K562 (cell line): Measurements from ENCODE around the gene MCEMP1. TPM values are rescaled to one million over a fixed set of nuclear protein-coding genes. Genes with fewer than 3 reads are reported as not detected.
A peak's percentile ranks its signal among the peaks of the same experiment; 100 is the strongest.

Source experiments
- CEBPZ ChIP-seq: fragments of 150-350 bp; IDR thresholded peaks from 2 replicates; pipeline ENCODE4 v1.6.1; 2014; ENCODE audit warnings: low read depth, mild to moderate bottlenecking, low read length, borderline replicate concordance
- CREB1 ChIP-seq, 2 experiments: sonication (generic) in 1 of 2; formaldehyde crosslinking in 1 of 2; IDR thresholded peaks; 2 replicates each; pipeline versions ENCODE4 v1.6.1 to v1.8.0; 2012 to 2022; ENCODE audit warnings: inconsistent platforms in 1 of 2, mild to moderate bottlenecking in 1 of 2, missing genetic modification reagents in 1 of 2, moderate library complexity in 1 of 2
- CSDE1 ChIP-seq, 2 experiments: fragments of 450-650 bp; IDR thresholded peaks; 2 replicates each; pipeline ENCODE4 v1.6.1; 2016; ENCODE audit warnings: mild to moderate bottlenecking in 1 of 2
- ELK1 ChIP-seq: sonication (generic); formaldehyde crosslinking; IDR thresholded peaks from 2 replicates; pipeline ENCODE4 v1.8.1; 2022; ENCODE audit warnings: missing genetic modification reagents
- FOSL1 ChIP-seq: fragments of 200-800 bp; sonication (Bioruptor generic); conservative IDR thresholded peaks from 2 replicates; pipeline ENCODE4 v1.6.1; 2016; ENCODE audit warnings: missing genetic modification characterization, missing compliant biosample characterization
- KDM4B ChIP-seq, 2 experiments: fragments of 450-650 bp in 1 of 2; sonication (generic) in 1 of 2; IDR thresholded peaks; 2 replicates each; pipeline ENCODE4 v1.6.1; 2016 to 2017; ENCODE audit warnings: borderline replicate concordance in 2 of 2, antibody characterized with exemption in 1 of 2, low read depth in 1 of 2, mild to moderate bottlenecking in 1 of 2
- LEF1 ChIP-seq: fragments of 450-650 bp; IDR thresholded peaks from 2 replicates; pipeline ENCODE4 v1.6.1; 2016; ENCODE audit warnings: mild to moderate bottlenecking
- POLR2A ChIP-seq: fragments of 450-650 bp; conservative IDR thresholded peaks from 2 replicates; pipeline ENCODE4 v1.6.1; 2016
- SIRT6 ChIP-seq: IDR thresholded peaks from one replicate; pipeline ENCODE4 v1.6.1; 2012; ENCODE audit warnings: low read depth, mild to moderate bottlenecking, control low read depth, inconsistent platforms, low read length, moderate library complexity
- WHSC1 ChIP-seq: IDR thresholded peaks from one replicate; pipeline ENCODE4 v1.6.1; 2012; ENCODE audit warnings: low read length, control low read depth, inconsistent platforms
- ZNF277 ChIP-seq: fragments of 250-450 bp; sonication (Bioruptor Pico); IDR thresholded peaks from 2 replicates; pipeline ENCODE4 v1.8.0; 2022; ENCODE audit warnings: inconsistent platforms, mild to moderate bottlenecking, moderate library complexity, borderline replicate concordance
- ZNF41 ChIP-seq: fragments of 250-450 bp; sonication (Bioruptor Pico); conservative IDR thresholded peaks from 2 replicates; pipeline ENCODE4 v1.4.0; 2020; ENCODE audit warnings: mild to moderate bottlenecking
- ZNF444 ChIP-seq: fragments of 250-450 bp; sonication (Bioruptor Pico); IDR thresholded peaks from 2 replicates; pipeline ENCODE4 v1.4.0; 2020; ENCODE audit warnings: mild to moderate bottlenecking, moderate library complexity
- ZNF77 ChIP-seq: fragments of 250-450 bp; sonication (Bioruptor Pico); IDR thresholded peaks from 2 replicates; pipeline ENCODE4 v1.5.0; 2020
- polyA plus RNA-seq, 8 experiments: library from polyadenylated mRNA; depleted of rRNA in 4 of 8; stranded (reverse) in 5 of 8; unstranded in 3 of 8; fragments of >200 nt; fragmentation: Nextera tagmentation in 2 of 8; fragmentation: Illumina TruSeq in 1 of 8; extraction: Ambion mirVana in 2 of 8; extraction: Trizol in 1 of 8; gene quantifications; 2 replicates each; pipeline versions ENCODE4 v1.2.1 to v1.2.3, GENCODE V29; 2011 to 2014; ENCODE audit warnings: inconsistent platforms in 1 of 8, missing spikeins in 1 of 8
- total RNA-seq, 7 experiments: library from RNA; depleted of rRNA in 6 of 7; stranded (reverse); fragments of >200 nt in 6 of 7; fragmentation: Illumina TruSeq in 2 of 7; extraction: Trizol in 2 of 7; gene quantifications; 2 replicates each; pipeline versions ENCODE4 v1.2.1 to v1.2.3, GENCODE V29; 2011 to 2021; ENCODE audit warnings: low replicate concordance in 1 of 7
- TF ChIP-seq, protein P1 (sequence below): sonication (generic); formaldehyde crosslinking; IDR thresholded peaks from 2 replicates; pipeline ENCODE4 v1.8.0; 2022; ENCODE audit warnings: mild to moderate bottlenecking, missing genetic modification reagents, borderline replicate concordance
- TF ChIP-seq, protein P2 (sequence below): fragments of 250-450 bp; sonication (Bioruptor Pico); IDR thresholded peaks from 2 replicates; pipeline ENCODE4 v1.4.0; 2020; ENCODE audit warnings: mild to moderate bottlenecking, moderate library complexity

Gene MCEMP1
- total and polyA plus RNA-seq, 9 of the 15 experiments (the other 6 are each of a cell fraction or from before 2014, with no cell fraction given), result 0.11 to 1.8 (median 0.51) TPM

DNA sequence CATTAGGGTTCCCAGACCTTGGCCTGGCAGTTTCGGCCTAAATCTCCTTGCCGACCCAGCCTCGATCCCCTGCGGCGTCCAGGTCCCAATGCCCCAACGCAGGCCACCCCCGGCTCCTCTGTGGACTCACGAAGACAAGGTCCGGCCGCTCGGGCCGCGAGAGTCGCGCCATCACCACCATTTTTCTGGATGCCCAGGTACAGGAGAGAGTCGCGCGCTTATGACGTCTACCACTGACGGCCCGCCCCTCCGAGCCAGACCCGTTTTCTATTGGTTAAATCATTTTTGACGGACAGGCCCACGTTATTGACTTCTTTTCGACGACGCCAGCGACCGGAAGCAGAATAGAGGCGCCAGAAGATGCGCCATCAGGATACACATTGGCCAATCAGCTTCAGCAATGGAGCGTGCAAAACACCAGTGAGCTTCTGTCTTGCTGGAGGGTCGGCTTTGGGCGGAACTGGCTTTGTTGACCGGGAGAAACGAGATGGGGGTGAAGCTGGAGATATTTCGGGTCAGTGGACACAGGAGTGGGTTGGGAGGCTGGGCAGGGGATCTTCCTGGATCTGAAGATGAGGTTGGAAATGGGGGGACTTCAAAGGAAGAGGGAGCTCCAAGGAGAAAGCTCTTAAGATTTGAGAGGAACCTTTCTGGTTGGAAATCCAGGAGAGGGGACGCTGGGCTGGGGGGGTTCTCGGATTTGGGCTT is 47.4 kb upstream of the MCEMP1 start, which contains the start of the genes PET100 and XAB2 (continued):
- TF ChIP-seq KDM4B (IDR thresholded peaks at IDR 0.05; ENCODE audit: borderline replicate concordance in 2 of 2, low read depth in 1 of 2) (no peak), SIRT6 (no peak), ZNF77 (CRISPR knock-in tag) (no peak), CREB1 (IDR thresholded peaks at IDR 0.05) (peak; percentile 97), CREB1 (CRISPR knock-in tag; IDR thresholded peaks at IDR 0.05) (peak; percentile 98), ZNF444 (CRISPR knock-in tag) (no peak), CSDE1 (IDR thresholded peaks at IDR 0.05) (peak in 1 of 2 experiments; percentile 81; a peak in 1 of 4 replicates), POLR2A (peak; percentile 84), ZNF41 (CRISPR knock-in tag) (no peak), FOSL1 (no peak), ZNF277 (no peak), WHSC1 (no peak), LEF1 (no peak), CEBPZ (no peak), ELK1 (CRISPR knock-in tag) (no peak)
- TF ChIP-seq, protein P1, sequence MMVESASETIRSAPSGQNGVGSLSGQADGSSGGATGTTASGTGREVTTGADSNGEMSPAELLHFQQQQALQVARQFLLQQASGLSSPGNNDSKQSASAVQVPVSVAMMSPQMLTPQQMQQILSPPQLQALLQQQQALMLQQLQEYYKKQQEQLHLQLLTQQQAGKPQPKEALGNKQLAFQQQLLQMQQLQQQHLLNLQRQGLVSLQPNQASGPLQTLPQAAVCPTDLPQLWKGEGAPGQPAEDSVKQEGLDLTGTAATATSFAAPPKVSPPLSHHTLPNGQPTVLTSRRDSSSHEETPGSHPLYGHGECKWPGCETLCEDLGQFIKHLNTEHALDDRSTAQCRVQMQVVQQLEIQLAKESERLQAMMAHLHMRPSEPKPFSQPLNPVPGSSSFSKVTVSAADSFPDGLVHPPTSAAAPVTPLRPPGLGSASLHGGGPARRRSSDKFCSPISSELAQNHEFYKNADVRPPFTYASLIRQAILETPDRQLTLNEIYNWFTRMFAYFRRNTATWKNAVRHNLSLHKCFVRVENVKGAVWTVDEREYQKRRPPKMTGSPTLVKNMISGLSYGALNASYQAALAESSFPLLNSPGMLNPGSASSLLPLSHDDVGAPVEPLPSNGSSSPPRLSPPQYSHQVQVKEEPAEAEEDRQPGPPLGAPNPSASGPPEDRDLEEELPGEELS (CRISPR knock-in tag), result peak; percentile 55; the same call in 1 of the 2 replicates
- TF ChIP-seq, protein P2, sequence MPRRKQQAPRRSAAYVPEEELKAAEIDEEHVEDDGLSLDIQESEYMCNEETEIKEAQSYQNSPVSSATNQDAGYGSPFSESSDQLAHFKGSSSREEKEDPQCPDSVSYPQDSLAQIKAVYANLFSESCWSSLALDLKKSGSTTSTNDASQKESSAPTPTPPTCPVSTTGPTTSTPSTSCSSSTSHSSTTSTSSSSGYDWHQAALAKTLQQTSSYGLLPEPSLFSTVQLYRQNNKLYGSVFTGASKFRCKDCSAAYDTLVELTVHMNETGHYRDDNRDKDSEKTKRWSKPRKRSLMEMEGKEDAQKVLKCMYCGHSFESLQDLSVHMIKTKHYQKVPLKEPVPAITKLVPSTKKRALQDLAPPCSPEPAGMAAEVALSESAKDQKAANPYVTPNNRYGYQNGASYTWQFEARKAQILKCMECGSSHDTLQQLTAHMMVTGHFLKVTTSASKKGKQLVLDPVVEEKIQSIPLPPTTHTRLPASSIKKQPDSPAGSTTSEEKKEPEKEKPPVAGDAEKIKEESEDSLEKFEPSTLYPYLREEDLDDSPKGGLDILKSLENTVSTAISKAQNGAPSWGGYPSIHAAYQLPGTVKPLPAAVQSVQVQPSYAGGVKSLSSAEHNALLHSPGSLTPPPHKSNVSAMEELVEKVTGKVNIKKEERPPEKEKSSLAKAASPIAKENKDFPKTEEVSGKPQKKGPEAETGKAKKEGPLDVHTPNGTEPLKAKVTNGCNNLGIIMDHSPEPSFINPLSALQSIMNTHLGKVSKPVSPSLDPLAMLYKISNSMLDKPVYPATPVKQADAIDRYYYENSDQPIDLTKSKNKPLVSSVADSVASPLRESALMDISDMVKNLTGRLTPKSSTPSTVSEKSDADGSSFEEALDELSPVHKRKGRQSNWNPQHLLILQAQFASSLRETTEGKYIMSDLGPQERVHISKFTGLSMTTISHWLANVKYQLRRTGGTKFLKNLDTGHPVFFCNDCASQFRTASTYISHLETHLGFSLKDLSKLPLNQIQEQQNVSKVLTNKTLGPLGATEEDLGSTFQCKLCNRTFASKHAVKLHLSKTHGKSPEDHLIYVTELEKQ, result no peak
